DND-41 (cell line): ENCODE results near the gene WLS.

ENCODE experiments used
- EZH2 ChIP-seq: IDR thresholded peaks from 3 replicates; pipeline ENCODE4 v1.6.1; 2012; ENCODE audit warnings: borderline replicate concordance, low read depth, mild to moderate bottlenecking, moderate library complexity, low read length, inconsistent platforms; ENCODE audit not compliant: severe bottlenecking
- TF ChIP-seq, protein P1 (sequence below): IDR thresholded peaks from 2 replicates; pipeline ENCODE4 v1.5.1; 2012; ENCODE audit warnings: borderline replicate concordance, low read length, moderate library complexity, mild to moderate bottlenecking; ENCODE audit not compliant: poor library complexity, severe bottlenecking; ENCODE audit errors: extremely low read depth

DNA sequence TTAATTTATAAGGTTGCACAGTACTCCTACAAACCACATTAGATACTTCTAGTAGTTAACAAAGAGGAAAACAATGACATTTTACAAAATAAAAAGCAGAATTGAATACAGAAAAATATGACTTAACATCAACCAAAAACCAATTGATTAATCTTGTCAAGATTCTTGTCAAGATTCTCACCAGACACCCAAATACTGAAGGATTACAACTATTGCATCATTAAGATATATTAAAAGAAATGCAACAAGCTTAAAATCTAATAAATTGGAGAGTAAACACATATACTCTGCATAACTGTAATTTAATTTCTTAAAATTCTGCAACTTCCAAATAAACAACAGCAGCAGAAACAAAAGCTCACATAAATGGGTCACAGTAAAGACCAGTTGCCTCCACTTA is 4.7 kb downstream of the WLS start:
- TF ChIP-seq, protein P1, sequence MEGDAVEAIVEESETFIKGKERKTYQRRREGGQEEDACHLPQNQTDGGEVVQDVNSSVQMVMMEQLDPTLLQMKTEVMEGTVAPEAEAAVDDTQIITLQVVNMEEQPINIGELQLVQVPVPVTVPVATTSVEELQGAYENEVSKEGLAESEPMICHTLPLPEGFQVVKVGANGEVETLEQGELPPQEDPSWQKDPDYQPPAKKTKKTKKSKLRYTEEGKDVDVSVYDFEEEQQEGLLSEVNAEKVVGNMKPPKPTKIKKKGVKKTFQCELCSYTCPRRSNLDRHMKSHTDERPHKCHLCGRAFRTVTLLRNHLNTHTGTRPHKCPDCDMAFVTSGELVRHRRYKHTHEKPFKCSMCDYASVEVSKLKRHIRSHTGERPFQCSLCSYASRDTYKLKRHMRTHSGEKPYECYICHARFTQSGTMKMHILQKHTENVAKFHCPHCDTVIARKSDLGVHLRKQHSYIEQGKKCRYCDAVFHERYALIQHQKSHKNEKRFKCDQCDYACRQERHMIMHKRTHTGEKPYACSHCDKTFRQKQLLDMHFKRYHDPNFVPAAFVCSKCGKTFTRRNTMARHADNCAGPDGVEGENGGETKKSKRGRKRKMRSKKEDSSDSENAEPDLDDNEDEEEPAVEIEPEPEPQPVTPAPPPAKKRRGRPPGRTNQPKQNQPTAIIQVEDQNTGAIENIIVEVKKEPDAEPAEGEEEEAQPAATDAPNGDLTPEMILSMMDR = no peak
- TF ChIP-seq EZH2 = no peak
